ENCODE measurements around the gene PHGDH.

GRCh38 chr1:119702384-119702783, 9.3 kb upstream of the PHGDH start:
- TF ChIP-seq, protein P1, sequence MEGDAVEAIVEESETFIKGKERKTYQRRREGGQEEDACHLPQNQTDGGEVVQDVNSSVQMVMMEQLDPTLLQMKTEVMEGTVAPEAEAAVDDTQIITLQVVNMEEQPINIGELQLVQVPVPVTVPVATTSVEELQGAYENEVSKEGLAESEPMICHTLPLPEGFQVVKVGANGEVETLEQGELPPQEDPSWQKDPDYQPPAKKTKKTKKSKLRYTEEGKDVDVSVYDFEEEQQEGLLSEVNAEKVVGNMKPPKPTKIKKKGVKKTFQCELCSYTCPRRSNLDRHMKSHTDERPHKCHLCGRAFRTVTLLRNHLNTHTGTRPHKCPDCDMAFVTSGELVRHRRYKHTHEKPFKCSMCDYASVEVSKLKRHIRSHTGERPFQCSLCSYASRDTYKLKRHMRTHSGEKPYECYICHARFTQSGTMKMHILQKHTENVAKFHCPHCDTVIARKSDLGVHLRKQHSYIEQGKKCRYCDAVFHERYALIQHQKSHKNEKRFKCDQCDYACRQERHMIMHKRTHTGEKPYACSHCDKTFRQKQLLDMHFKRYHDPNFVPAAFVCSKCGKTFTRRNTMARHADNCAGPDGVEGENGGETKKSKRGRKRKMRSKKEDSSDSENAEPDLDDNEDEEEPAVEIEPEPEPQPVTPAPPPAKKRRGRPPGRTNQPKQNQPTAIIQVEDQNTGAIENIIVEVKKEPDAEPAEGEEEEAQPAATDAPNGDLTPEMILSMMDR (IDR thresholded peaks at IDR 0.05): no peak
- no peak for TF ChIP-seq EP300 (IDR thresholded peaks at IDR 0.05)

All from ovary (tissue), 3 donors.